NT2/D1 (cell line): ENCODE results near the gene PARP4.

Experiments
- YY1 ChIP-seq: IDR thresholded peaks from 2 replicates; pipeline ENCODE4 v1.6.1; 2011; ENCODE audit not compliant: insufficient read length, insufficient read depth
- ZNF274 ChIP-seq: IDR thresholded peaks from 2 replicates; pipeline ENCODE4 v1.6.1; 2011; ENCODE audit warnings: mild to moderate bottlenecking, low read depth, low read length

DNA sequence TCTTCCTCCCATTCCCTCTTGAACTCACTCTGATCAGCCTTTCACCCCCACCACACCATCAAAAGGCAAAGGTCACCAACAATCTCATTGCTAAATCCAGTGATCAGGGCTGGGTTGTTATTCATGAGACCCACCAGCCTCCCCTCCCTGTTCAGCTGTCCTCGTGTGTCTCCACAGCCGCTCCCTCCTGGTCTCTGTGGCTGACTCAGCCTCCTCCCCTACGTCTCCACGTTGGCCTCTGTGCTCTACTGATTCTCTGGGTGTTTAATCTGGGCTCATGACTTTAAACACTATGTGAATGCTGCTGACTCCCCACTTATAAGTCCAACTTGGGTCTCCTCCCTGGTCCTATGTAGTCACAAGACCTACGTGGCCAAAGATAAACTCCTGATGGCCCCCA lies 38.9 kb downstream of the PARP4 start:
- TF ChIP-seq ZNF274 (no peak), YY1 (no peak)
